Stimulated activated CD8-positive, alpha-beta memory T cell treated with anti-CD3 and anti-CD28 coated beads, Interleukin-7, amount 100 ng/mL, for 48 hours (primary cell): ENCODE results near the gene CDK3.
"Not testable (repeated sequence)": the region's sequence is repeated elsewhere in the genome, so short reads cannot be mapped to it uniquely, and the experiment has no call there.

Experiments used
- DNase-seq, 2 donors: peaks; one replicate each; pipeline ENCODE4 v3.0.0-alpha.2; 2020; ENCODE audit warnings: low read depth in 1 of 2; ENCODE audit errors: extremely low read depth in 1 of 2

The CDK3 gene

DNA sequence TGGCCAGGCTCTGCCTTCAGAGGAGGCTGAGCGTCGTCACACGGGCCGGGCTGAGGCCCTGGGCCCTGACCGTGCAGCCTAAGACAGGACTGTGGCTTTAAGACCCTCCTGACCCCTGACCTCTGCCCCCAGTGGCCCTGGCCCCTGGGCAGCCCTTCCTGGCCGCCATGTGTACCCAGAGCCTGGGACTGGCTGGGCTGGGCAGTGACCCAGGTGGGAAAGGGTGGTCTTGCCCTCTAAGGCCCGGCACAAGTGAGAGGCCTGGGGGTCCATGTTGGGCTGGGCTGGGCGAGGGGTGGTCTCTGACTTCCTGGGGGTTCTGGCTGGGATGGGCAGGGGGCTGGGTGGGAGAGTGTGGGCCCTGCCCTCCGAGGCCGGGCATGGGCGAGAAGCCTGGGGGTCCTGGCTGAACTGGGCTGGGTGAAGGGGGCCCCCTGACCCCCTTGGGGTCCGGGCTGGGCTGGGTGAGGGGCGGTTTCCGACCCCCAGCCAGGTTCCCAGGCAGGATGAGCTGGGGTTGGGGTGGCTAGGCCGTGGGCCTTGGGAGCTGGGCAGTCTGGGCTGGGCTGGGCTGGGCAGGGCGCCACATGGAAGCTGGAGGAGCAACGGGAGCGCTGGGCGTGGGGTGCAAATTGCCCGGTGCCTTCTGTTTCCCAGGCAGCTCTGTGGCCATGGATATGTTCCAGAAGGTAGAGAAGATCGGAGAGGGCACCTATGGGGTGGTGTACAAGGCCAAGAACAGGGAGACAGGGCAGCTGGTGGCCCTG lies at the start of gene CDK3:
Gene CDK3, plus strand, starts transcription at position 101 of the 767 bp plus-strand sequence. Its CDS starts 571 bp downstream, at position 672.
- DNase-seq: no peak

DNA sequence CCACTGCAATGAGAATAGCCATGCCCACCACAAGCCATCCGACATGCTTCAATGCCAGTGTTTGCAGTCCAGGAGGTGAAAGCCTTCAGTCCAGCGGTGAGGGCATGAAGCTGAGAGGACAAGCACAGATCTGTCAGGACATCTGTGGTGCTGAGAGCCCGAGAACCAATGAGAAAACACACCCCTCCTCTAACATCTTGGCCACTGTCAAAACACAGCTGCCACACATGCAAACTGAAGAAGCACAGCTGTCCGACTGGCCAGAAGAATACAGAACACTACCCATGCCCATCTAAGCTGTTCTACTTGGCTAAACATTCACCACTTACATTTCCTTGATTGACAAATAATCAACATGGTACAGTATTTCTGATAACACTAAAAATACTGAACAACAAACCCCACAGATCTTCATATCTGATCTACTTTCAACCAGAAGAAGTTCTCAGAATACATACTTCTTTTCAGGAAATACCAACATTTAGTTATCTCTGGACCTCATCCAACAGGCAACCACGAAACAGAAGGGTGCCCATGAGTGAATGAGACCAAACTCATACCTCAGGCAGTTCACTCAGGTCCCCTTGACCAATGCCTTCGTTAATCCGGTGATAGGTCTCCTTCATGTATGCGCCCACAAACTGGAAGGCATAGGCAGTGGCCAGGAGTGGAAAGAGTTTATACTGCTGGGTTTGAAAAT lies 49.6 kb upstream of the CDK3 start:
- no peak for DNase-seq

DNA sequence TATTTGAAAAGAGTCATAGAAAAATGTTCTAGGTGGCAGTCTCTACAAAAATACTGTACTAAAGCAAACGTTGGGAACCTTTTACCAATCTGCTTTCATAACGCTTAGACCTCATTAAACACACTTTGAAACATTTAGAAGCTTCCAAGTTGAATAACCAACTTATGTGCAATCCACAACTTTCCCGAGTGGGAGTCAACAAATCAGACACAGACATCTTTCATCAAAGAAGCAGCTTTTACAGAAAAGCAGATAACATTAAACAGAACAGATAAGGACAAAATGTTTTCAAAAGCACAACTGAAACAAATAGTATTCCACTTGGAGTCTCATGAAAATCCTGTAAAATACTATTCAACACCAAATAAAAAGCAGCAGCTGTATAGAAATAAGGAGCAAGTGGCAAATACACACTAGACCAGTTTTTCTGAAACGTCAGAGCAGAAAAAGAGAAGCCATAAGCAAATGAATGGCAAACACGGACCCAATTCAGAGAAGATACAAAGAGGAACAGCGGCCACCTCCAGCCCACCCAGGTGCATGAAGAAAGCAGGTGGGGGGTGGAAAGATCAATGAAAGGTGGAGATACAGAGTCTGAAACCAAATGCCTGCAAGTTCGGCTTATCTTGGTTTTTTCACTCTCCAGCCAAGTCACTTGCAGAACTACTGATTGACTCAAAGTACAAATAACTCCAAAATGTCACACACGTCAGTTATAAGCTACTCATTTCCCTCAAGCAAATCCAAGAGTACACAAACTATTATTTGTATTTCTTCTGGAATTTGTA lies 41.4 kb upstream of the CDK3 start:
- no peak for DNase-seq

DNA sequence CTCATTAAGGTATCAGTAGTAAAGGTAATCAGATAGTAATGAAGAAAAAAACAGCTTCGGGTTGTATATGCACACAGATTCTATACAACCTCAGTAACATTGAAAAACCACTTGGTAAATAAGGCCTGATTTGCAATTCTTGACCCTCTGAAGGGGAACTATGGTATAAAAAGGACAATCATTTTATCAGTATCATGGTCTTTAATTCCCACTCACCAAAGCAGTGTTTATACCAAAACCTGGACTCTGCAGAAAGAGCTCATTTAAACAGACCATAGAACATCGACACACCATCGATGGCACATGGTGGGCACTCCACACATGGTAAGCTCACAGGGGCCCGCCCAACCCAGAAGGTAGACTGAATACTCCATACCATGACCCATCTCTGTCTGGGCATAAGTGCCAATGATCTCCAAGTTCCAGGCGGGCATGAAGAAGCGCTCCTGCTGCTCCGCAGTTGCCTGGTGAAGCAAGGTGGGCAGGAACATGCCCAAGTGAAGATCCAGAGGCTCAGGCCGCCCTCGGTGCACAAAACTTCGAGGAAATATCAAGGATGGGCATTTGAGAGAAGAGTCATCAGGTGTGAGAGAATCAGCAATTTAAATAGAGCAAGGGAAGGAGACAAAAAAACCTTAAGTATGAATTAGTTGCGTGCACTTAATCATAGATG lies 40.7 kb upstream of the CDK3 start:
- DNase-seq: no peak

DNA sequence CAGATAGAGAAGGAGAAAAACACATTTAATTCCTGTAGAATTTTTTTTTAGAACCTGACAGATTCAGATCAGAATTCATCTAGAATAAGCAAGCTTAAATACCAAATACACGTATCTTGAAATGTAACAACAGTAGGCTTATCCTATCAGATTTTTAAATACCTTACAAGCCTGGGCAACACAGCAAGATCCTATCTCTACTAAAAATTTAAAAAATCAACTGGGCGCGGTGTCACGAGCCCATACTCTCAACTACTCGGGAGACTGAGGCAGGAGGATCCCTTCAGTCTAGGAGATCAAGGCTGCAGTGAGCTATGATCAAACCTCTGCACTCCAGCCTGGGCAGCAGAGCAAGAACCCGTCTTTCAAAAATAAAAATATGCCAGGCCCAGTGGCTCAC lies 35.2 kb upstream of the CDK3 start:
- no peak for DNase-seq

DNA sequence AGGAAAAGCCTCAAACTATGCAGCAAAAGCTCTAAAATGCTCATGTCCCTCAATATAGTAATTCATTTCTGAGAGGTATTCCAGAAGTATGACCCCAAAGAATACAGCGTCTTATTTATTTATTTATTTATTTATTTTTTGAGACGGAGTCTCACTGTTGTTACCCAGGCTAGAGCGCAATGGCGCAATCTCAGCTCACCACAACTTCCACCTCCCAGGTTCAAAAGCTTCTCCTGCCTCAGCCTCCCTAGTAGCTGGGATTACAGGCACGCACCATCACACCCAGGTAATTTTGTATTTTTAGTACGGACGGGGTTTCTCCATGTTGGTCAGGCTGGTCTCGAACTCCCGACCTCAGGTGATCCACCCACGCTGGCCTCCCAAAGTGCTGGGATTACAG lies 31.6 kb upstream of the CDK3 start:
- not testable (repeated sequence) for DNase-seq

DNA sequence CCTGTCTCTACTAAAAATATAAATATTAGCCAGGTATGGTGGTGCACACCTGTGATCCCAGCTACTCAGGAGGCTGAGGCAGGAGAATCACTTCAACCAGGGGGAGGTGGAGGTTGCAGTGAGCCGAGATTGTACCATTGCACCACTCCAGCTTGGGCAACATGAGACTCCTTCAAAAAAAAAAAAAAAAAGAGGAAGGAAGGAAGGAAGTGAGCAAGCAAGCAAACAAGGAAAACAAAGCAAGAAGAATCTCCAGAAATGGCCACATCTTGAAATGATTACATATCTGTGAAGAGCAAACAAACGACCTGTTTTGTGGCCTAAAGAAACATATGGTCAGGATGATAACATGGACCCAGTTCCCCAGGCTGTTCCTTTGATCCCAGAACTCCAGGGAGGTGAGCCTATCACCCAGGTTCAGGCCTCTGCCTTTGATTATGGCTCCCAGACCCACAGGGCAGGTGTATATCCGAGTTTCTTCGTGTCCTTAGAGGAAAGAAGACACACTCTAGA lies 30.6 kb upstream of the CDK3 start:
- DNase-seq: no peak

DNA sequence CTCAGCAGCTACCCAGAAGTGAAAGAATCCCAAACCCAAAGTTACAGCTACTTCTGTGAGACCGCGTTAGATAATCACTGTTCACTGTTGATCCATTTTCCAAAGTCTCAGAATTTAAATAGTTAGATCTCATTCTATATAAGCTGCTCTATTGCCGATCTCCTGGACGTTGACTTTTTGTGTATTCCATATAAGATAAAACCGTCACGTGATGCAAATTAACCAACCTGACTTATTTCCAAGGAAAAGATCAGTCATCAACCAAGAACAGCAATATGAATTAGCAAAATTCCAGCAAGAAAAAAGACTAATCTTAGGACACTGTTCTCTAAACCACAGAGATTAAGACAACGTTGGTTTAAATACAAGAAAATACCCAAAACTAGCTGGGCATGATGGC lies 30.0 kb upstream of the CDK3 start:
- no peak for DNase-seq

DNA sequence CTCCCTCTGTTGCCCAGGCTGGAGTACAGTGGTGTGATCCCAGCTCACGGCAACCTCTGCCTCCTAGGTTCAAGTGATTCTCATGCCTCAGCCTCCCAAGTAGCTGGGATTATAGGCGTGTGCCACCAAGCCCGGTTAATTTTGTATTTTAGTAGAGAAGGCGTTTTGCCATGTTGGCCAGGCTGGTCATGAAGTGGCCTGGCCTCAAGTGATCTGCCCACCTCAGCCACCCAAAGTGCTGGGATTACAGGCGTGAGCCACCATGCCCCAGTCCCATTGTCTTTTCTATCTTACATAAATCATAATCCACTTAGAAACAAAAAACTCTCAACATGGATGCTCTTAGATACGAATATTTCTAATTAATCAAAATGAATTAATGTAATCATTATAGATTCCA lies 25.5 kb upstream of the CDK3 start:
- DNase-seq: not testable (repeated sequence)

DNA sequence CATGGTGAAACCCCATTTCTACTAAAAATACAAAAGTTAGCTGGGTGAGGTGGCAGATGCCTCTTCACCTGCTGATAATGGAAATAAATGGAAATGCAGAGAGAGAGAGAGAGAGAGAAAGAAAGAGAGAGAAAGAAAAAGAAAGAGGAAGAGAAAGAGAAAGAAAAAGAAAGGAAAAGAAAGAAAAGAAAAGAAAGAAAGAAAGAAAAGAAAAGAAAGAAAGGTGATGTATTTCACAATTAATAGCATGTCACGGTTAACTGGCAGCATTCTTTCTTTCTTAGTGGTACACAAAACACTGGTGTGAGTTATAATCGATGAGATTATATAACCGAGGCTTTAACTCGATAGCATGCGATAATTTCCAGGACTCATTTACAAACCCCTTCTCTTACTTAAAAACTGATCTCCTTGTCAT lies 24.9 kb upstream of the CDK3 start:
- DNase-seq: no peak

DNA sequence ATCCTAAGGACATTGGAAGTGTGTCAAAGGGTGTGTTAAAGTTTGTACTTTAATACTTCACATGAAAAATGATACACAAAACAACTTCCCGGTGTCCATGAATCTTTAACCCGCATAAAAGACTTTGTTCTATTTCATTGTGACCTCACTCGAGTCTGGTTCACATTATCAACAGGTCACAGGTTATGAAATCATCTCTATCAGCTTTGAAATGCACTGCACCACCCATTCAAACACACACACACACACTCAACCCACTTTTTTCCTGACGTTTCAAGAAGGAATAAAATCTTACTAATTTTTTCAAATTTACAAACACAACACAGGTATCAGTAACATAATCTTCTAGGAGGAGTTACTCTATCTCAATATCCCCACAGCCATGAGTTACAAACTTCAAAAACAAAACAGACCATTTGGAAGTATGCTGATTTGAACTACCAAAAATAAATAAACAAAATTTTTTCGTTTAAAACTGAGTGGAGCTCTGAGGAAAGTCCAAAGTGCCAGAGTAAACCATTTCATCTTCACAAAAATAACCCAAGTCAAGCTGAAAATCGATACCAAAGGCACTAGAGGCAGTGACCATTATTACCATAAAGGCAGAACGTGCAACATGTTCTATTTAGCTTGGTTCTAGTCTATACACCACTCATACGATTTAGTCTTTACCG lies 24.3 kb upstream of the CDK3 start:
- DNase-seq: no peak

DNA sequence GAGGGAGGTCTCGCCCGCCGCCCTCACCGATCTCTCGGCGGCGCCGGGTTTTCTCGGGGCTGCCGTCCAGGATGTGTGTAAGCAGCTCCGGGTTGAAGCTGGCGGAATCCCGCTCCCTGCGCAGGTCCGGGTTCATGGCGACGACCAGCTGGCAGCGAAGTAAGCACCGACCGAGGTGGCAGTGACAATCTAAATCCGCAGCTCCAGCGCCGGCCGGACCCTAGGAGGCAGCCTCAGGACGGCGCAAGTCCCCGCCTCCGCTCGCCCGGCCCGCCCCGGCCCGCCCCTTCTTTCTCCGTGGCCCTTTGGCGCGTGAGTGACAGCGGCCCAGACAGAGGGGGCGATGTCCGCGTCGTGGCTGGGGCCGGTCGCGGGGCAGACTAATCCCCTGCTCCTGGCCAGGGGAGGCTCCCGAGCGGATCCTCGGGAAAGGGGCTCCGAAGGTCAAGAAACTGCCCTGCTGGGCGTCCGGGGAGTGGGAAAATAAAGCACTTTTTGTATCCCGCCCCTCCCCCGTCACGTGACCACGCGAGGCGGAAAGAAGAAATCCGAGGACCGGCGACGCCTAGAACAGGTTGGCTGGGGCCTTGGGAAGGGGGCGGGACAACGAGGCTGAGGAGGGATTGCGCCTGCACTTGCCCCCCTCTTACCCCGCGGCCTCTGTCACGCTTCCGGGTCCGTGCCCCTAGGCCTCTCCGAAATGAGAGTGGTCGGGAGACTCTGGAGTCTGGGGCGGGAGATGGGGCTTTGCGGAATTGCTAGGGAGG lies 21.5 kb upstream of the CDK3 start, which contains the start of the genes ACOX1 and TEN1:
Gene ACOX1, minus strand, starts transcription at position 229 of the 767 bp plus-strand sequence. Its CDS starts 93 bp downstream, at position 136.
Gene TEN1, plus strand, starts transcription at position 303 of the 767 bp plus-strand sequence. CDS start 6,953 bp downstream, outside the sequence.
- DNase-seq: peak; percentile 93 to 96

DNA sequence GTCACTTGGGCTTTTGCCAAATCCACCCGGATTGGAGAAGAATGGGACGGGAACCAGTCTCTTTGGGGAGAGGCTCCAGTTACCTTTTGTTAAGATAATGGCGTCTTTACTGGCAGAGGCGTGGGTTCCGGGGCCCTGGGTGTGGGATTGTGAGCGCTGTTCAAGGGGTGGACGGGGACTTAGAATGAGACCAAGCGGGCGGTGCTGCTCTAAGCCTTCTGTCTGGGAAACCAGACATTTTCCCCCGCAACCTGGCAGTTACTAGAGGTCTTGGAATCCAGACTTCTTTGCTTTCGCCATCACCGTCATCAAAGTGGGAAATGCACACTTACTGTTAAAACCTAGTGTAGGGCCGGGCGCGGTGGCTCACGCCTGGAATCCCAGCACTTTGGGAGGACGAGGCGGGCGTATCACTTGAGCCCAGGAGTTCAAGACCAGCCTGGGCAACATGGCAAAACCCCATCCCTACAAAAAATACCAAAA lies 20.9 kb upstream of the CDK3 start:
- DNase-seq: peak in 1 of 2 donors; percentile 16

DNA sequence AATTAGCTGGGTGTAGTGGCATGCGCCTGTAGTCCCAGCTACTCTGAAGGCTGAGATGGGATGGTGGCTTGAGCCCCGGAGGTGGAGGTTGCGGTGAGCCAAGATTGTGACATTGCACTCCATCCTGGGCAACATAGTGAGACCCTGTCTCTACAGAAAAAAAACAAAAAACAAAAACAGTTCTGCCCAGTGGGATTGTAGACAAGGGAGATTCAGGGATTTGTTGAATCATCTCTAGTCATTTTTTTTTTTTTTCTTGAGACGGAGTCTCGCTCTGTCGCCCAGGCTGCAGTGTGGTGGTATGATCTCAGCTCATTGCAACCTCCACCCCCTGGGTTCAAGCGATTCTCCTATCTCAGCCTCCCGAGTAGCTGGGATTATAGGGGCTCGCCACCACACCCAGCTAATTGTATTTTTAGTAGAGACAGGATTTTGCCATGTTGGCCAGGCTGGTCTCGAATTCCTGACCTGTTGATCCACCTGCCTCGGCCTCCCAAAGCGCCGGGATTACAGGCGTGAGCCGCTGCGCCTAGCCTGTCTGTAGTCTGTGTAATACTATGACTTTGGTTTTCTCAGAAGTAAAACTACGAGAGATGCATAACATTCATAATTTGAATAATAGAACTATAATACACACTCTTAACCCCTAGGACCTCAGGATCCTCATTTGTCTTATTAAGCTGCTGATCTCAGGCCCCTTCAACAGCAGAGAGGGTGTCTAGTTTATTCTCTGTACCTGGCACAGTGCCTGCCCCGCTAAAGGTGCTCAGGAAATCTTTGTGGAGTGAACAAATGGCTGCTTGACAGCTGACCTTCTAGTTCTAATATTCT lies 20.3 kb upstream of the CDK3 start:
- DNase-seq: no peak

DNA sequence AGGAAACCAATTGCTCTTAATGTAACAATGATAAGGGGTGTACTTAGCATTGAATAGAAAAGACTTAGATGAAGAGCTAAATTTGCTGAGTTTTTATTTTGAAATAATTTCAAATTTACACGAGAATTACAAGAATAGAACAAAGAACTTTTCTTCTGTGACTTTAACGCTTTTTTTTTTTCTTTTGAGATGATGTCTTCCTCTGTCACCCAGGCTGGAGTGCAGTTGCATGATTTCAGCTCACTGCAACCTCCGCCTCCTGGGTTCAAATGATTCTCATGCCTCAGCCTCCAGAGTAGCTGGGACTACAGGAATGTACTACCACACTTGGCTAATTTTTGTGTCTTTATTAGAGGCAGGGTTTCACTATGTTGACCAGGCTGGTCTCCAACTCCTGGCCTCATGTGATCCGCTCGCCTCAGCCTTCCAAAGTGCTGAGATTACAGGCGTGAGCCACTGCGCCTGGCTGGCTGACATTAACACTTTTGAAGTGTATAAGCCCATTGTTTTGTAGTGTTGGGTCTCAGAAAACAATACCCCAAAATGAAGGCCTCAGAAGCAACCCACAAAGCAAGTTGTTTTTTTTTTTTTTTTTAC lies 19.5 kb upstream of the CDK3 start:
- DNase-seq: no peak

DNA sequence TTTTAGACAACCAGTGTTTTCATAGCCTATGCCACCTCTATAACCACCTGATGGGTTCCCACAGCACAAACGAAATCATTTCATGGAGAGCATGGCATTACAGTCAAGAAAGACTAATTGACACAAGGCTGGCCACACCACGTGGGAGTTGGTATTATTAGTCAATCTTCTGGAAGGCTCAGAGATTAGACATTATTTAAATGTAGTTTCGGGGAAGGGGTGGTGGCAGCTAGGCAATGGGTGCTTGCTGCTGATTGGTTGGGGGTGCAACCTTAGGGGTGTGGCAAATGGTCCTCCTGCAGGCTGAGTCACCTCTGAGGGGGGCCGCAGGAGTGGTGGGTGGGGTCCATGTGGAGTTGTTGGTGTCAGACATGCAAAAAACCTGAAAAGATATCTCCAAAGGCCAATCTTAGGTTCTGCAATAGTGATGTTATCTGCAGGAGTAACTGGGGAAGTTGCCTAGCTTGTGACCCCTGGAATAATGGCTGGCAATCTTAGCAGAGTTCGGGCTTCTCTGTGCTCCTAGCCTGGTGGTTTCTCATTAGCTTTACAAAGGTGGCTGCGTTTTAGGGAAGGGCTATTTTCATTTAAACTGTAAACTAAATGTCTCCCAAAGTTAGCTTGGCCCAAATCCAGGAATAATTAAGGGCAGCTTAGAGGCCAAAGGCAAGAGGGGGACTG lies 17.0 kb upstream of the CDK3 start:
- DNase-seq: no peak

DNA sequence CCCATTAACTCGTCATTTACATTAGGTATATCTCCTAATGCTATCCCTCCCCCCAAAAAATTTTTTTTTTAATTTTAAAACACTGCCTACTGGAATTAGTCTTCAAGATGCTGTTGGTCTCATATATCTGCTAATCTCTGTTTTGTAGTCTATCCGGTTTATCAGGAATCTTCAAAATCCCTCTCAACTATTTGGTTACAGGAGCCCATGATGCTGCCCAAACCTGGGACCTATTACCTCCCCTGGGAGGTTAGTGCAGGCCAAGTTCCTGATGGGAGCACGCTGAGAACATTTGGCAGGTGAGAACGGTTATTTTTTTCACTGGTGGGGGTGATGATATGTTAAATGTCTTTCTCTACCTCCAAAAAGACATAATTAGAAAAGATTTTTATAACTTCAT lies 14.7 kb upstream of the CDK3 start:
- no peak for DNase-seq
